Stimulated activated CD4-positive, alpha-beta T cell treated with anti-CD3 and anti-CD28 coated beads, TNF-alpha, amount 100 ng/mL, for 4 hours (primary cell): ENCODE measurements around the gene TSHZ1.

Experiments used
- DNase-seq, 3 experiments: peaks; one replicate each; pipeline ENCODE4 v3.0.0-alpha.2; 2020; ENCODE audit warnings: low read depth in 3 of 3

The TSHZ1 gene

GRCh38 chr18:75247611-75248421 is 37.2 kb downstream of the TSHZ1 start:
- no peak for DNase-seq

GRCh38 chr18:75248426-75249174 is 38.0 kb downstream of the TSHZ1 start:
- DNase-seq: no peak

- DNase-seq: no peak
Measured at GRCh38 chr18:75249175-75249518, 38.5 kb downstream of the TSHZ1 start.

- DNase-seq: no peak
Measured at GRCh38 chr18:75249672-75250470, 39.3 kb downstream of the TSHZ1 start.

- DNase-seq: no peak
Measured at GRCh38 chr18:75250471-75250821, 39.8 kb downstream of the TSHZ1 start.

GRCh38 chr18:75251466-75251865 is 40.9 kb downstream of the TSHZ1 start:
- DNase-seq: no peak

- no peak for DNase-seq
Measured at GRCh38 chr18:75252136-75252535, 41.5 kb downstream of the TSHZ1 start.

GRCh38 chr18:75253043-75253442 is 42.4 kb downstream of the TSHZ1 start:
- no peak for DNase-seq

- DNase-seq: no peak
Measured at GRCh38 chr18:75253784-75254183, 43.2 kb downstream of the TSHZ1 start.

GRCh38 chr18:75255094-75255493 is 44.5 kb downstream of the TSHZ1 start:
- no peak for DNase-seq

- DNase-seq: no peak
Measured at GRCh38 chr18:75256376-75256775, 45.8 kb downstream of the TSHZ1 start.

GRCh38 chr18:75257605-75258004 is 47.0 kb downstream of the TSHZ1 start:
- no peak for DNase-seq

GRCh38 chr18:75261430-75262223 is 51.0 kb downstream of the TSHZ1 start:
- no peak for DNase-seq

GRCh38 chr18:75262511-75262910 is 51.9 kb downstream of the TSHZ1 start:
- DNase-seq: no peak

- DNase-seq: no peak
Measured at GRCh38 chr18:75264195-75264594, 53.6 kb downstream of the TSHZ1 start.

GRCh38 chr18:75264926-75265597 is 54.5 kb downstream of the TSHZ1 start:
- no peak for DNase-seq

- no peak for DNase-seq
Measured at GRCh38 chr18:75265872-75266271, 55.3 kb downstream of the TSHZ1 start.

- no peak for DNase-seq
Measured at GRCh38 chr18:75267643-75268363, 57.2 kb downstream of the TSHZ1 start.

- DNase-seq: no peak
Measured at GRCh38 chr18:75268364-75268646, 57.7 kb downstream of the TSHZ1 start.

- no peak for DNase-seq
Measured at GRCh38 chr18:75269124-75269680, 58.6 kb downstream of the TSHZ1 start.
